PFSK-1 (cell line): ENCODE data around the gene RPL10A.

Experiments
- FOXP2 ChIP-seq: optimal IDR thresholded peaks from 2 replicates; pipeline ENCODE3; 2011; ENCODE audit warnings: borderline replicate concordance, control low read depth, inconsistent platforms; ENCODE audit not compliant: insufficient read depth; ENCODE audit errors: extremely low read length, extremely low read depth
- POLR2AphosphoS5 ChIP-seq: IDR thresholded peaks from 2 replicates; pipeline ENCODE4 v1.6.1; 2012; ENCODE audit warnings: low read depth, mild to moderate bottlenecking, control low read depth, low read length, moderate library complexity
- SIN3A ChIP-seq: IDR thresholded peaks from 2 replicates; pipeline ENCODE4 v1.6.1; 2012; ENCODE audit warnings: mild to moderate bottlenecking, low read length, moderate library complexity, borderline replicate concordance; ENCODE audit not compliant: insufficient read depth
- TAF1 ChIP-seq: IDR thresholded peaks from 2 replicates; pipeline ENCODE4 v1.6.1; 2012; ENCODE audit warnings: low read length, control low read depth, borderline replicate concordance; ENCODE audit not compliant: insufficient read depth
- TF ChIP-seq, protein P1 (sequence below), 2 experiments: IDR thresholded peaks; 2 replicates each; pipeline versions ENCODE4 v1.6.1 to v1.8.0; 2011 to 2012; ENCODE audit warnings: low read depth in 2 of 2, low read length in 2 of 2, control low read depth in 1 of 2, inconsistent platforms in 1 of 2, mild to moderate bottlenecking in 1 of 2, moderate library complexity in 1 of 2; ENCODE audit not compliant: insufficient read depth in 1 of 2

RPL10A gene

DNA sequence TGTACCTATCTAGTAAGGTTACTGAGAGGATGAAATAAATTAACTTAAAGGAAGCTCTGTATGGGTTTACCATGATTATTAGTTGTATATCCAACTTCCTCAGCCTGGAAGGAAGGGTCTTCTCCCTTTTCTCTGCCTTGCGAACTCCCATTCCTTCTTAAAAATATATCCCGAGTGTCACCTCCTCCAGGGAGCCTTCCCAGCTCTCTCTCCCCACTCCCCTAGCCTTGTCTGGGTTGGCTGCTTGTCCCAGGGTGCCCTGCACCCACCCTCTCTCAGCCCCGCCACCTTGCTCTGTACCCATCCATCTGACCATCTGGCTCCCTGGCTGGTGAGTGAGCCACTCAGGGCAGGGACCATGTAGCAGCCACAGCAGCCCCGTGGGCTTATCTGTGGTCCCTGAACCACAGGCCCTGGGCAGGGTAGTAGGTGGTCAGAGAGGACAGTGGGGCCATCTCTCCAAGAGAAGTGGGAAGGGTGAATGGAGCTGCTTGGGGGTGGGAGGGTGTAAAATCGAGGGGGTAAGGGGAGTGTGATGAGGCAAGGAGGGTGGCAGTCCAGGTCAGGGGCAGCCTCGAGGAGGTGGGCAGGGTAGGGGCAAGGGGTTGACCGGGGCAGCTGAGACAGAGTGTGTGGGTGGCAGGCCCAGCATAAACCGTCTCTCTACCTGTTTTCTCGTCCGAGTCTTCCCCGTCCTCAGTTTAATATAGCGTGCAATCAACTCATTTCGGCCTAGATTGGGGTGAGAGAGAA lies 15.9 kb downstream of the RPL10A start:
- TF ChIP-seq SIN3A = no peak
- TF ChIP-seq POLR2AphosphoS5 = no peak
- TF ChIP-seq, protein P1, sequence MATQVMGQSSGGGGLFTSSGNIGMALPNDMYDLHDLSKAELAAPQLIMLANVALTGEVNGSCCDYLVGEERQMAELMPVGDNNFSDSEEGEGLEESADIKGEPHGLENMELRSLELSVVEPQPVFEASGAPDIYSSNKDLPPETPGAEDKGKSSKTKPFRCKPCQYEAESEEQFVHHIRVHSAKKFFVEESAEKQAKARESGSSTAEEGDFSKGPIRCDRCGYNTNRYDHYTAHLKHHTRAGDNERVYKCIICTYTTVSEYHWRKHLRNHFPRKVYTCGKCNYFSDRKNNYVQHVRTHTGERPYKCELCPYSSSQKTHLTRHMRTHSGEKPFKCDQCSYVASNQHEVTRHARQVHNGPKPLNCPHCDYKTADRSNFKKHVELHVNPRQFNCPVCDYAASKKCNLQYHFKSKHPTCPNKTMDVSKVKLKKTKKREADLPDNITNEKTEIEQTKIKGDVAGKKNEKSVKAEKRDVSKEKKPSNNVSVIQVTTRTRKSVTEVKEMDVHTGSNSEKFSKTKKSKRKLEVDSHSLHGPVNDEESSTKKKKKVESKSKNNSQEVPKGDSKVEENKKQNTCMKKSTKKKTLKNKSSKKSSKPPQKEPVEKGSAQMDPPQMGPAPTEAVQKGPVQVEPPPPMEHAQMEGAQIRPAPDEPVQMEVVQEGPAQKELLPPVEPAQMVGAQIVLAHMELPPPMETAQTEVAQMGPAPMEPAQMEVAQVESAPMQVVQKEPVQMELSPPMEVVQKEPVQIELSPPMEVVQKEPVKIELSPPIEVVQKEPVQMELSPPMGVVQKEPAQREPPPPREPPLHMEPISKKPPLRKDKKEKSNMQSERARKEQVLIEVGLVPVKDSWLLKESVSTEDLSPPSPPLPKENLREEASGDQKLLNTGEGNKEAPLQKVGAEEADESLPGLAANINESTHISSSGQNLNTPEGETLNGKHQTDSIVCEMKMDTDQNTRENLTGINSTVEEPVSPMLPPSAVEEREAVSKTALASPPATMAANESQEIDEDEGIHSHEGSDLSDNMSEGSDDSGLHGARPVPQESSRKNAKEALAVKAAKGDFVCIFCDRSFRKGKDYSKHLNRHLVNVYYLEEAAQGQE (IDR thresholded peaks at IDR 0.05; ENCODE audit: insufficient read depth in 1 of 2, low read depth in 2 of 2, low read length in 2 of 2) = no peak
- TF ChIP-seq TAF1 = no peak
- TF ChIP-seq FOXP2 = no peak

DNA sequence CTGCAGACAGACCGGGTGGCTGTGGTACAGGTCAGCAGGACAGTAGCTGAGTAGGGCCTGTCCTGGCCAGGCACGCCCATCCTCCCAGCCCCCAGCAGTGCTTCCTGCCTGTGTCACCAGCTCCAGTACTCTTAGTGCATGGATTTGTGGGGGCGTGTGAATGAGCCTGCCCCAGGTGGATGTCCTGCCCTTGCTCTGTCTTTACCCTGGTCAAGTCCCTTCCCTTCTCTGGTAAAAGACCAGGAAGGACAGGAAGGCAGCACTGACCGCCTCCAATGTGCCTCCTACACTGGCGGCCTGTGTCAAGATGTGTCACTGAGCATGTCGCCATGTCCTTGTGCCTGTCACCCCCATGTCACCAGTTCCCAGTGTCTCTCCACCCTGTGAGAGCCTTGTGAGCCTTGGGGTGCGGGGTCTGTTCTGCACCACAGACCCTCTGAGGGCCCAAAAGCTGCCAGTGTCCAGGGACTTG lies 16.8 kb downstream of the RPL10A start:
- TF ChIP-seq SIN3A (no peak), TAF1 (no peak), FOXP2 (peak; percentile 23), POLR2AphosphoS5 (no peak)

DNA sequence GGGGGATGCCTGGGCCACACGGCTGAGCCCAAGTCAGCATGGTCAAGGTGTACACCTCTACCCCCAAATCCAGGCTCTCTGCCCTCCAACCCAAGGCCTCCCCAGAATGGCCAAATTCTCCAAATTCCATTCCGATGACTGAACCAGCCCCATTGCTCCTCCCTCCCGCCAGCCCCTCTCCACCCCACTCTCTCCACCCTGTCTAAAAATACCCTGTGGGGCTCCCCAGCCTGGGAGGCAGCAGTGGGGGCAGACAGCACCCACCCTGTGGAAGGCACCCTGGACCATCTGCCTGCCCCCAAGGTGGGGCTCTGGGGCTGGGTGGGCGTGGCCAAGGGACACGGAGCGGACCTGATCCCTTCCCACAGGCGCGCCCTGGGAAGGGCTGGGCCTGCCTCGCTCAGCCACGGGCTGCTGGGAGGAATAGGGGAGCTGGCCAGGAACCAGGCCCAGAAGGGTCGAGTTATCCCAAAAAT lies 17.2 kb downstream of the RPL10A start:
- TF ChIP-seq FOXP2 = no peak
- no peak for TF ChIP-seq TAF1
- no peak for TF ChIP-seq SIN3A
- TF ChIP-seq, protein P1 (IDR thresholded peaks at IDR 0.05; ENCODE audit: insufficient read depth in 1 of 2, low read depth in 2 of 2, low read length in 2 of 2) = no peak
- no peak for TF ChIP-seq POLR2AphosphoS5

DNA sequence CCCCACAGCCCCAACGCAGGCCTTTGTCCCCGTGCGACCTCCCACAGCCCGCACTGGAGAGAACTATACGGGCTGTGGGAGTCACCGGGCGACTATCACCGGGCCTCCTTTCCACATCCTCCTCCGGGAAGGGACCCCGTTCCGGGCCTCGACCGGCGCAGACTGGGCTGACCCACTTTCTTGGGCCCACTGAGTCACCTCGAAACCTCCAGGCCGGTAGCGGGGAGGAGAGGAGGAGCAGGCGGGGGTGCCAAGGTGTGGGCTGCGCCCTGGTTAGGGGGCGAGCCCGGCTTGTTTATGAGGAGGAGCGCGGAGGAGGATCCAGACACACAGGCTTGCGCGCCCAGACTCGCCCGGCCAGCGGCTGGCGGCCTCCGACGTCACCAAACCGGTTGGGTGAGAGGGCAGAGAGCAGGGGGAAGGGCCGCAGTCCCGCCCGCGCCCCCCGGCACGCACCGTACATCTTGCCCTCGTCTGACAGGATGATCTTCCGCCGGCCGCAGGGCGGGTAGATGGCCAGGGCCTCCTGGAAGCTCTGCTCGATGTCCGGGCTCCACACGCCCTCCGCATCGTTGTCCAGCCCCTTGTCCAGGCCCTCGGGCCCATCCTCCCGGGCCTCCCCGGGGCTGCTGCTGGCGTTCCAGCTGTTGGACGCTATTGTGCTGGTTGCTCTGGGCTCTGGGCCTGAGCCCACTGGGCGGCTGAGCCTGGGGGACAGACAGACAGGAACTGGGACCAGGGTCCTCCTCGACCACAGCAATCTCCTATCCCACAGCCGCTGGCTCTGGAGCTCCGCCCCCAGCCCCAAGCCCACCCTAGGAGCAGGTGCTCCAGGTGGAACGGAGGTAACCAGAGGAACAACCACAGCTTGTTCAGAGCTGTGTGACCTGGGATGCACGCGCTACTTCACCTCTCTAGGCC lies 18.1 kb downstream of the RPL10A start:
- no peak for TF ChIP-seq FOXP2
- no peak for TF ChIP-seq TAF1
- TF ChIP-seq, protein P1 (IDR thresholded peaks at IDR 0.05; ENCODE audit: insufficient read depth in 1 of 2, low read depth in 2 of 2, low read length in 2 of 2) = no peak
- TF ChIP-seq POLR2AphosphoS5 = no peak
- TF ChIP-seq SIN3A = no peak
